ENCODE results near the gene PCNX3.

- no peak for TF ChIP-seq EGR1 (IDR thresholded peaks at IDR 0.05; ENCODE audit: low read depth)
- TF ChIP-seq CTCF (IDR thresholded peaks at IDR 0.05 in 2 of 3, conservative IDR thresholded peaks at IDR 0.05 in 1 of 3; ENCODE audit: borderline replicate concordance in 1 of 3, insufficient read depth in 1 of 3, low read depth in 2 of 3, low read length in 2 of 3): no peak
Observed at GRCh38 chr11:65617990-65618751, 2.6 kb downstream of the PCNX3 start.

Measured in HCT116 (cell line).